SK-N-SH (cell line): Measurements from ENCODE around the gene GCNT2. TPM values are rescaled to one million over a fixed set of nuclear protein-coding genes. Genes with fewer than 3 reads are reported as not detected.

ENCODE experiments used
- CTCF ChIA-PET: fragments of 300-600, 350-600 bp; formaldehyde crosslinking; extraction: SDS; loops from one replicate; lab custom pipeline; 2021; lab: Yijun Ruan, JAX
- POLR2A ChIA-PET: fragments of 350-600 bp; sonication (Branson Sonifier 250); formaldehyde crosslinking; extraction: SDS; loops from one replicate; lab custom pipeline; 2020; ENCODE audit warnings: antibody characterized with exemption, inconsistent platforms; lab: Yijun Ruan, JAX
- DNase-seq: peaks from one replicate; pipeline ENCODE4 v3.0.0; 2012
- H2AFZ ChIP-seq: fragments of 200-600 bp; sonication (generic); 2 replicates; pipeline ENCODE4 v1.8.1; 2016; ENCODE audit warnings: antibody characterized with exemption, mild to moderate bottlenecking, low read depth
- H3F3A ChIP-seq: fragments of 200-600 bp; sonication (generic); replicated peaks from 2 replicates; pipeline ENCODE3; 2016; ENCODE audit warnings: antibody characterized with exemption, mild to moderate bottlenecking; ENCODE audit not compliant: insufficient read depth
- H3K27ac ChIP-seq, 2 experiments: fragments of 200-500 bp in 1 of 2; fragments of 200-600 bp in 1 of 2; sonication (Bioruptor generic) in 1 of 2; sonication (generic), shearing (Covaris generic) in 1 of 2; 2 replicates each; pipeline versions ENCODE4 v1.5.1 to v1.6.1; 2014 to 2016; ENCODE audit warnings: low read depth in 2 of 2, inconsistent platforms in 1 of 2, low read length in 1 of 2, mild to moderate bottlenecking in 1 of 2, mixed read lengths in 1 of 2
- H3K27me3 ChIP-seq: fragments of 200-600 bp; sonication (generic), shearing (Covaris generic); 2 replicates; pipeline ENCODE4 v1.6.1; 2016; ENCODE audit warnings: mixed run types; ENCODE audit not compliant: insufficient read depth
- H3K36me3 ChIP-seq, 2 experiments: fragments of 200-500 bp in 1 of 2; fragments of 200-600 bp in 1 of 2; sonication (Bioruptor generic) in 1 of 2; sonication (generic) in 1 of 2; replicated peaks in 1 of 2; 2 replicates each; pipeline versions ENCODE3 to v1.5.1; 2014 to 2016; ENCODE audit warnings: low read length in 1 of 2, mild to moderate bottlenecking in 1 of 2; ENCODE audit not compliant: insufficient read depth in 2 of 2, control insufficient read depth in 1 of 2
- H3K4me1 ChIP-seq, 2 experiments: fragments of 200-500 bp in 1 of 2; fragments of 200-600 bp in 1 of 2; sonication (Bioruptor generic) in 1 of 2; sonication (generic), shearing (Covaris generic) in 1 of 2; 2 replicates each; pipeline versions ENCODE4 v1.5.1 to v1.6.1; 2014 to 2016; ENCODE audit warnings: low read depth in 1 of 2, low read length in 1 of 2, mixed run types in 1 of 2; ENCODE audit not compliant: insufficient read depth in 2 of 2, control insufficient read depth in 1 of 2
- H3K4me2 ChIP-seq: fragments of 200-600 bp; sonication (generic), shearing (Covaris generic); 2 replicates; pipeline ENCODE4 v1.6.1; 2017; ENCODE audit warnings: mixed run types
- H3K4me3 ChIP-seq, 2 experiments: fragments of 200-500 bp in 1 of 2; fragments of 200-600 bp in 1 of 2; sonication (Bioruptor generic) in 1 of 2; sonication (generic), shearing (Covaris generic) in 1 of 2; 2 replicates each; pipeline versions ENCODE4 v1.5.1 to v1.8.1; 2014 to 2016; ENCODE audit warnings: low read depth in 2 of 2, inconsistent platforms in 1 of 2, low read length in 1 of 2, mild to moderate bottlenecking in 1 of 2, mixed read lengths in 1 of 2, moderate library complexity in 1 of 2
- H3K79me2 ChIP-seq: fragments of 200-600 bp; sonication (generic); 2 replicates; pipeline ENCODE4 v1.8.1; 2017; ENCODE audit warnings: mild to moderate bottlenecking; ENCODE audit not compliant: insufficient read depth
- H3K9ac ChIP-seq: fragments of 200-600 bp; sonication (generic); 2 replicates; pipeline ENCODE4 v1.6.1; 2017; ENCODE audit warnings: mixed run types
- H3K9me2 ChIP-seq: fragments of 200-600 bp; sonication (generic); 2 replicates; pipeline ENCODE4 v1.6.1; 2017; ENCODE audit warnings: mixed run types
- H3K9me3 ChIP-seq: fragments of 200-600 bp; sonication (generic); 2 replicates; pipeline ENCODE4 v1.6.1; 2017; ENCODE audit warnings: mixed run types, mild to moderate bottlenecking, moderate library complexity
- H4K20me1 ChIP-seq: fragments of 200-600 bp; sonication (generic); 2 replicates; pipeline ENCODE4 v1.6.1; 2017; ENCODE audit warnings: mild to moderate bottlenecking, mixed run types; ENCODE audit not compliant: insufficient read depth
- CHD2 ChIP-seq: fragments of 150-350 bp; IDR thresholded peaks from 2 replicates; pipeline ENCODE4 v1.6.1; 2018; ENCODE audit warnings: low read length; ENCODE audit not compliant: partially characterized antibody
- ELF1 ChIP-seq: IDR thresholded peaks from 2 replicates; pipeline ENCODE4 v1.4.0; 2012
- EP300 ChIP-seq, 2 experiments: IDR thresholded peaks; 2 replicates each; pipeline versions ENCODE4 v1.4.0 to v1.6.1; 2012; ENCODE audit warnings: borderline replicate concordance in 1 of 2, low read depth in 1 of 2, low read length in 1 of 2
- EZH2phosphoT487 ChIP-seq: fragments of 200-600 bp; sonication (generic); IDR thresholded peaks from 2 replicates; pipeline ENCODE4 v1.6.1; 2017; ENCODE audit warnings: low read depth, mixed run types, mild to moderate bottlenecking, antibody characterized with exemption, moderate library complexity, borderline replicate concordance
- FOXJ3 ChIP-seq: sonication (generic); formaldehyde crosslinking; IDR thresholded peaks from 2 replicates; pipeline ENCODE4 v1.5.1; 2020; ENCODE audit warnings: mild to moderate bottlenecking, missing genetic modification reagents
- IRF3 ChIP-seq: fragments of 150-350 bp; IDR thresholded peaks from 2 replicates; pipeline ENCODE4 v1.6.1; 2016; ENCODE audit warnings: mild to moderate bottlenecking, low read depth, low read length
- MAX ChIP-seq: IDR thresholded peaks from 2 replicates; pipeline ENCODE4 v1.4.0; 2012; ENCODE audit warnings: low read depth
- MEF2A ChIP-seq: IDR thresholded peaks from 2 replicates; pipeline ENCODE4 v1.4.0; 2012; ENCODE audit warnings: low read depth, borderline replicate concordance
- PBX3 ChIP-seq: IDR thresholded peaks from 2 replicates; pipeline ENCODE4; 2012
- RCOR1 ChIP-seq: fragments of 150-350 bp; IDR thresholded peaks from 2 replicates; pipeline ENCODE4 v1.6.1; 2017; ENCODE audit warnings: antibody characterized with exemption, low read length
- REST ChIP-seq: IDR thresholded peaks from 2 replicates; pipeline ENCODE4 v1.6.1; 2012; ENCODE audit warnings: mild to moderate bottlenecking, low read depth, low read length, moderate library complexity
- RFX5 ChIP-seq: IDR thresholded peaks from 2 replicates; pipeline ENCODE4 v1.6.1; 2012; ENCODE audit warnings: mild to moderate bottlenecking, improper control_type of control experiment, low read length
- RXRA ChIP-seq: IDR thresholded peaks from 2 replicates; pipeline ENCODE4 v1.4.0; 2012; ENCODE audit warnings: low read depth, mild to moderate bottlenecking, borderline replicate concordance
- SIN3A ChIP-seq: IDR thresholded peaks from 2 replicates; pipeline ENCODE4 v1.6.1; 2012; ENCODE audit warnings: low read depth, mild to moderate bottlenecking, low read length, moderate library complexity, borderline replicate concordance
- SMC3 ChIP-seq: IDR thresholded peaks from 2 replicates; pipeline ENCODE4 v1.6.1; 2012; ENCODE audit warnings: low read depth, low read length, improper control_type of control experiment
- USF1 ChIP-seq: IDR thresholded peaks from 2 replicates; pipeline ENCODE4 v1.4.0; 2012; ENCODE audit warnings: low read depth, borderline replicate concordance
- WGBS: methylation state at CpG from one replicate; pipeline ENCODE4 v1.1.6; 2017; ENCODE audit warnings: low lambda C conversion rate; 5-methylcytosine and 5-hydroxymethylcytosine counted together
- polyA plus RNA-seq, 3 experiments: library from polyadenylated mRNA; depleted of rRNA; stranded (reverse); fragments of >200 nt; gene quantifications; 2 replicates each; pipeline ENCODE4 v1.2.3, GENCODE V29; 2012

GCNT2 gene
- polyA plus RNA-seq, 1 of the 3 experiments (the other 2 are of a cell fraction): 0.13 TPM

GRCh38 chr6:10617008-10617696 is 96.0 kb downstream of the GCNT2 start:
- Histone ChIP-seq H3K36me3 (no peaks in the 10 kb centered on the region), H3K9me3 (no peaks in the 10 kb centered on the region), H3K9me2 (no peaks in the 10 kb centered on the region), H4K20me1 (no peaks in the 10 kb centered on the region), H3K79me2 (no peaks in the 10 kb centered on the region), H3K9ac (no peak overlapping the region), H2AFZ (no peak overlapping the region), H3K4me2 (no peak overlapping the region), H3K4me1 (no peaks in the 10 kb centered on the region), H3F3A (no peaks in the 10 kb centered on the region), H3K27me3 (no peaks in the 10 kb centered on the region), H3K27ac (no peak overlapping the region), H3K4me3 (no peak overlapping the region)
- ChIA-PET POLR2A (no interaction called here), CTCF (interaction anchor here (0.6 kb wide), 1 partner anchor 206 kb away, joined by 3 read pairs; no protein-coding TSS in a partner anchor)
- 100% methylated on average over 9 of the region's 42 CpGs for WGBS
- DNase-seq: no peak
- TF ChIP-seq SMC3 (no peak), PBX3 (no peak), EZH2phosphoT487 (no peak), SIN3A (no peak), RXRA (no peak), EP300 (IDR thresholded peaks at IDR 0.05; ENCODE audit: borderline replicate concordance in 1 of 2, low read depth in 1 of 2, low read length in 1 of 2) (no peak), CHD2 (no peak), RCOR1 (no peak), MAX (no peak), RFX5 (no peak), IRF3 (no peak)

- H3K4me1 ChIP-seq: no peaks in the 10 kb centered on the region
- H2AFZ ChIP-seq: no peak overlapping the region
- H3K9me2 ChIP-seq: no peaks in the 10 kb centered on the region
- 89% methylated on average over 3 of the region's 3 CpGs for WGBS
- ChIA-PET CTCF (no interaction called here), POLR2A (interaction anchor here (0.7 kb wide), 1 partner anchor 76 kb away, joined by 3 read pairs; the partner anchor contains the start of genes C6orf52 and PAK1IP1)
- no peaks in the 10 kb centered on the region for H3K9me3 ChIP-seq
- no peaks in the 10 kb centered on the region for H4K20me1 ChIP-seq
- no peak overlapping the region for H3K4me3 ChIP-seq
- H3K79me2 ChIP-seq: no peaks in the 10 kb centered on the region
- H3K36me3 ChIP-seq: no peaks in the 10 kb centered on the region
- no peak overlapping the region for H3K4me2 ChIP-seq
- no peaks in the 10 kb centered on the region for H3F3A ChIP-seq
- DNase-seq: no peak
- no peak overlapping the region for H3K27ac ChIP-seq
- H3K9ac ChIP-seq: no peak overlapping the region
- no peaks in the 10 kb centered on the region for H3K27me3 ChIP-seq
- TF ChIP-seq RXRA (no peak), SMC3 (no peak), FOXJ3 (CRISPR knock-in tag) (no peak), MEF2A (no peak), ELF1 (no peak), SIN3A (no peak), IRF3 (no peak), REST (no peak), USF1 (no peak)
These were observed 97.3 kb downstream of the GCNT2 start for GRCh38 chr6:10618409-10618808.
